DMS53 treated with DMSO at 0.1 percent for 48 hours (cell line): ENCODE data around the gene RPS5.
"Not testable (repeated sequence)": the region's sequence is repeated elsewhere in the genome, so short reads cannot be mapped to it uniquely, and the experiment has no call there.

Experiments
- DNase-seq: peaks from one replicate; lab custom pipeline; 2025; ENCODE audit not compliant: unreplicated experiment; lab: John Stamatoyannopoulos, UW

The RPS5 gene

DNA sequence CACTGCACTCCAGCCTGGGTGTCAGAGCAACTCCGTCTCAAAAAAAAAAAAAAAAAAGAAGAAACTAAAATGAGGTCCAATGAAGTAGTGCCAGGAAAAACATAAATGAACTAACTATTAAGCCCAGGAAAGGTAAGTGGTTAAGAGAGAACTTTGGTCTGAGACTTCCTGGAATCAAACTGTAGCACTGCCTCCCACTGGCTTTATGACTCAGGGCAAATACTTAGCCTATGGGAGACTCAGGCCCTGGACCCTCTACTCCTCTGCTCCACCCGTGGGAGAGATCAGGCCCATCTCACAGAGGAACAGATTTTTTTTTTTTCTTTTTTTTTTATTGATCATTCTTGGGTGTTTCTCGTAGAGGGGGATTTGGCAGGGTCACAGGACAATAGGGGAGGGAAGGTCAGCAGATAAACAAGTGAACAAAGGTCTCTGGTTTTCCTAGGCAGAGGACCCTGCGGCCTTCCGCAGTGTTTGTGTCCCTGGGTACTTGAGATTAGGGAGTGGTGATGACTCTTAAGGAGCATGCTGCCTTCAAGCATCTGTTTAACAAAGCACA, 16.9 kb downstream of the RPS5 start:
- not testable (repeated sequence) for DNase-seq

DNA sequence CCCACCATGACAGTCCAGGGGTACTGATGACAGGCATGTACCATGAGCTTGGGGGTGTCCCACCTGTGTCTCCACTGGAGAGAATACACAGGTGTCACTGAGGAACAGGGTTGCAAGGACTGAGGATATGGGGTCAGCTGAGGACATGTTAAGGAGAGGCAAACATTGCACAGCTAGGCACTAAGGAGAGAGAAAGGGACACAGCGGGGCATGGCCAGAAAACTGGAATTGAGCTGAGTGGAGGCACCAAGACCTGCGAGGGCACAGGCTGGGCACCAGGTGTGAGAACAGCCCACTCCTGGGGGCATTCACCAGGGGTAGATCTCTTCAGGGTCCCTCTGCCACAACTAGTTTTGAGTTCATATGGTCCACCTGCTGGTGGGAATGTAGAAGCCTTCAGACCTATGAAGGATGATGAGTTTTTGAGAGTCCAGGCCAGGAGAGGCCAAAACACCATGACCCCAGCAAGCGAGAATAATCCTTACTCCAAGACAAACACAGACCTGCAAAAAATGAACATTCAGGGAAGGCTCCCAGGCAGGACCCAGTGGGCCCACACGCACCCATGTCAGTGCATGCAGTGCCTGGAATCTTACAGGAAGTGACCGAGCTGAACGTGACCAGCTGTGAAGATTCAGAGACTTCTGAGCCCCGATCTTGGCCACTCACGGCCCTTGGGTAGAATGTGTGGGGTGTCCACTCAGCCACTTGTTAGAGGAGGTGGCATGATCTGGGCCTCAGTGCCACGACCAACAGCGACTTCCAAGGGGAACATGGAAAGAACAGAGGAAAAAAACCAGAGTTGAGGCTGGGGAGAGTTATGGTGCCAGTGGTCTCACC, 20.0 kb downstream of the RPS5 start:
- no peak for DNase-seq

DNA sequence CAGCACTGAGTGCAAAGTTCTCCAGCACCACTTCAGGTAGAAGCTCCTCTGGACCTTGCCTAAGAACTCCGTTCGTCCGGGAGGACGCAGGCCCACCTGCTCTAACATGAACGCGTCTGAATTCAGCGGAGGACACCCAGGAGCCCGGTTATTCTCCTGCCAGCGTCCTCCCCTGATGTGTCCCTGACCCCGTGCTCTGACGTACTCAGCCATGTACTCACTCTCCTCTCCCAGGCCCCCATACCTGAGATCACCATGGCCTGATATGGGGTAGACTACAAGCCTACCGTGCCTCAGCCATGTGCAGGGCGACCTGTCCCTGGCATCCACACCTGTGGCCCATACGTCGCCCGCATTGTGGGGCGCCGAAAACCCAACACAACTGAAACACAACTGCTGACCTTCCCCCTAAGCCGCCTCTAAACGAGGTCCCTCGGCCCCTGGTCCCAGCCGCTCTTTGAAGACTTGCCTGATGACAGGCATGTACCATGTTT, 20.6 kb downstream of the RPS5 start:
- DNase-seq = no peak

DNA sequence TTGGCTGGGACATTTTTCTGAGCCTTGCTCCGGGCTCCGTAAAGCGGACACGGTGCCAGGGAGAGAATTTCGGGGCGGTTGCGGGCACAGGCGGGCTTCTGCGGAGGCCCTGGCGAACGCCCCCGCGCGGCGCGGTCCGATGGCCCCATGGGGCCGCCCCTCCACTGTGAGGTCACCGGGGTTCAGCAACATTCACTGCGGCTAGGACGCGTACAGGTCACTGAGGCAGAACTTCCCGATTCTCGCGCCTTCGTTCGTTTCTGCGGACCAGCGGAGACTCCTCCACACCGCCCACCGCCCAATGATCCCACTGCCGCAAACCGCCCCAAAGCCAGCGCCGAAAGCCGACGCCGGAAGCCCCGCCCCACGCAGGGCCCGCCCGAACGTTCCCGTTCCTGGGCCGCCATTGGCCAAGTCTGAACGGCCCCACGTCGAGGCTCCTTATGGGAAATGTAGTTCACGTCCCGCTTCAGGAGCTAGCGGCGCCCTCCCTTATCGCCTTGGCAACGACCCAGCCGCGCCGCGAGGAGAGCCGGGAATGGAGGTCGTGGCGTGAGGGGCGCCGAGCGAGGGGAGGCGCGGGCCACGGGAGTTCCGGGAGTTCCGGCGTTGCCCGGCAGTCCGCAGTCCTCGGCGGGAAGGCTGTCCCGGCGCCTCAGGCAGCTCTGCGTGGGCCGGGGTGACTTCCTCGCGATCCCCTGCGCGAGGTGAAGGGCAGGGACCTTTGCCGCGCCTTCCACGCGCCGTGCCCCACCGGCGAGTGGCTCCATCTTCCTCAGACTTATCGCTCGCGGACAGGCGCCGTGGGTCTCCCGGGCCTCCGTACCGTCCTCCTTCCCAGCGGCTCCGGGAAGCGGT, 21.3 kb downstream of the RPS5 start, which contains the start of gene ZNF584:
Gene ZNF584 (plus strand): TSS at position 498 of the 858 bp plus-strand sequence. CDS start 499 bp downstream, outside the sequence.
- DNase-seq = peak; percentile 80

DNA sequence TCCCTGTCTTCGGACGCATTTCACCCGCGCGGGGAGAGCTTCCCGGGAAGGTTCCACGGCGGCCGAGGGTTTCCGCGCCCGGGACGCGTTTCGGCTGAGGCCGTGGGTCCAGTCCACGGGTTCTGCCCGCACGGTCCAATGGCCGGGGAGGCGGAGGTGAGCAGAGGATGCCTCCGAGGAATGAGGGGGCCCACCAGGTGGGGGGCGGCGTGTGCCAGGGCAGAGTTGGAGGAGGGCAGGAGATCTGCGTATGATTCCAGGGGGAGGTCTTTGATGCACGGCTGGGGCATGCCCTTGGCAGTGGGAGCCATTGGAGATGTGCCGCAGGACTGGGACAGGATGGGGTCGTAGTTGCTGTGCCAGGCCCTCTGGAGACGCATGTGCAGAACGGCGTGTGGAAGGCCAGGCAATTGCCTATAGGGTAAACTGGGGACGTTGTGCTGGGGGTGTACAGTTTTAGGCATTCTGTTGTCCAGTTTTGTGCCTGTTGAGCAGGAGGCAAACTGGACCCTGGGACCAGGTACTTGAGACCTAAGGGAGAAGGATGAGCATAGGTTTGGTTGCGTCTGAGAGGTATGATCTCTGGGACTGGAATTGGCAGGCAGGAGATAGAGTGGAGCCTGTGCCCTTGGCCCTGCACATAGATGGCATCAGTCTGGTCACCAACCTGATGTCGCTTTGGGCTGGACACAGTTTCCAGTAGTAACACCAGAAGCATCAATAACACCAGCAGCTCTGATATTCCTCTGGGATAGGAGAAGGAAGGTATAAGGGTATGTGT, 22.1 kb downstream of the RPS5 start:
- DNase-seq = no peak

DNA sequence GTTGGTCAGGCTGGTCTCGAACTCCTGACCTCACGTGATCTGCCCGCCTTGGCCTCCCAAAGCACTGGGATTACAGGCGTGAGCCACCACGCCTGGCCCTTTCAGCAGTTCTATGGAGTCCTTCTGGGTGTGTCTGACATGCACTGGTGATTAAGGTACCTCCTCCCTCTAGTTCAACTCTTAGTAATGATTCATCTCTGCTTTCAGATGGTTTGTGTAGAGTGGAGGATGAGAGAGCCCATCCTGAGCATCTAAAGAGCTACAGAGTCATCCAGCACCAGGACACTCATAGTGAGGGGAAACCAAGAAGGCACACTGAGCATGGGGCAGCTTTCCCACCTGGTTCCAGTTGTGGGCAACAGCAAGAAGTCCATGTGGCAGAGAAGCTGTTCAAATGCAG, 29.5 kb downstream of the RPS5 start:
- DNase-seq = no peak

DNA sequence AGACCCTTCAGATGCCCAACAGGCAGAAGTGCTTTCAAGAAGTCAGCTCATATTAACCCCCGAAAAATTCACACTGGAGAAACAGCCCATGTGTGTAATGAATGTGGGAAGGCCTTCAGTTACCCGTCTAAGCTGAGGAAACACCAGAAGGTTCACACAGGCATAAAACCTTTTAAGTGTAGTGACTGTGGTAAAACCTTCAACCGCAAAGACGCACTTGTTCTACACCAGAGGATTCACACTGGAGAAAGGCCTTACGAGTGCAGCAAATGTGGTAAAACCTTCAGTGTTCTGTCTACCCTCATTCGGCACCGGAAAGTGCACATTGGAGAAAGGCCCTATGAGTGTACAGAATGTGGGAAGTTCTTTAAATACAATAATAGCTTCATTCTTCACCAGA, 30.0 kb downstream of the RPS5 start:
- DNase-seq = no peak

DNA sequence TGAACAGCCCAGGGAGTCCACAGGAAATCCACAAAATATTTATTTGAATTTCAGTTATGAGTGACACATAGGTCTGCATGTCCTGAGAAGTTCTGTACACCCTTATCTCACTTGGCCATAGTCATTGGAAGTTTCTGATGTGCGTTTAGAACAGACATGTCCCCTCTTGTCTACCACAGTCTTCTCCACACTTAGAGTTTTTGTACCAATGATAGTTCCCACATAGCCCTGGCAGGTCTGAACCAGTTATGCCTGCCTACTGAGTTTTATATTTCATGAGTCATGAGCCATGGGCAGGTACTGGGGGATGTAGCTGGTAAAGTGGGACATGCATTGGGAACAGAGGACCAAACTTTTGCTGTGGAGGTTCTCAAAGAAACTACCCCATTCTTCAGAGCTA, 41.5 kb downstream of the RPS5 start:
- no peak for DNase-seq

DNA sequence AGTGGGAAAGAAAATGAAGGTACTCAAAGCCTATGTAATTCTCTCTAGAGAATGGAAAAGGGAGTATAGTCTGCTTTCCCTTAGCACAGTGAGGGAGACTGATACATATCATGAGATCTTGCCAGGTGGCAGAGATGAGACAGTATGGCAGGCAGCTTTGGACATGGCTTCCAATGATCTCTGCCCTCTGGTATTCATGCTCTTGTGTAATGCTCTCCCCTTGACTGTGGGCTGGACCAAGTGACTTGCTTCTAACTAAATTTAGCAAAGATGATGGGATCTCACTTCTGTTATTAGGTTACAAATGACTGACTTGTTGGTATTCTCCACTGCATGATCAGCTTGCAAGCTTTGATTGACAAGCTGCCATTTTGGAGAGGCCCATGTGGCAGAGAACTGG, 42.7 kb downstream of the RPS5 start:
- DNase-seq = no peak

DNA sequence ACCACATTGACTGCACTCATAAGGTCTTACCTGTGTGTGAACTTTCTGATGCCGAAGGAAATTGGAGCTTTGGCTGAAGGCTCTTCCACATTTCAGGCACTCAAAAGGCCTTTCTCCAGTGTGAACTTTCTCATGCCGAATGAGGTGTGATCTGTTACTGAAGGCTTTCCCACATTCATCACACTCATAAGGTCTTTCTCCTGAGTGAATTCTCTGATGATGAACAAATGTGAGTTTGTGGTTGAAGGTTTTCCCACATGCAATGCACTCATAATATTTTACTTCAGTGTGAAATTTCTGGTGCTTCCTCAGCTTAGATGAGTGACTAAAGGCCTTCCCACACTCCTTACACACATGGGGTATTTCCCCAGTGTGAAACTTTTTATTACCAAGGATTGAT, 47.1 kb downstream of the RPS5 start:
- DNase-seq = no peak

DNA sequence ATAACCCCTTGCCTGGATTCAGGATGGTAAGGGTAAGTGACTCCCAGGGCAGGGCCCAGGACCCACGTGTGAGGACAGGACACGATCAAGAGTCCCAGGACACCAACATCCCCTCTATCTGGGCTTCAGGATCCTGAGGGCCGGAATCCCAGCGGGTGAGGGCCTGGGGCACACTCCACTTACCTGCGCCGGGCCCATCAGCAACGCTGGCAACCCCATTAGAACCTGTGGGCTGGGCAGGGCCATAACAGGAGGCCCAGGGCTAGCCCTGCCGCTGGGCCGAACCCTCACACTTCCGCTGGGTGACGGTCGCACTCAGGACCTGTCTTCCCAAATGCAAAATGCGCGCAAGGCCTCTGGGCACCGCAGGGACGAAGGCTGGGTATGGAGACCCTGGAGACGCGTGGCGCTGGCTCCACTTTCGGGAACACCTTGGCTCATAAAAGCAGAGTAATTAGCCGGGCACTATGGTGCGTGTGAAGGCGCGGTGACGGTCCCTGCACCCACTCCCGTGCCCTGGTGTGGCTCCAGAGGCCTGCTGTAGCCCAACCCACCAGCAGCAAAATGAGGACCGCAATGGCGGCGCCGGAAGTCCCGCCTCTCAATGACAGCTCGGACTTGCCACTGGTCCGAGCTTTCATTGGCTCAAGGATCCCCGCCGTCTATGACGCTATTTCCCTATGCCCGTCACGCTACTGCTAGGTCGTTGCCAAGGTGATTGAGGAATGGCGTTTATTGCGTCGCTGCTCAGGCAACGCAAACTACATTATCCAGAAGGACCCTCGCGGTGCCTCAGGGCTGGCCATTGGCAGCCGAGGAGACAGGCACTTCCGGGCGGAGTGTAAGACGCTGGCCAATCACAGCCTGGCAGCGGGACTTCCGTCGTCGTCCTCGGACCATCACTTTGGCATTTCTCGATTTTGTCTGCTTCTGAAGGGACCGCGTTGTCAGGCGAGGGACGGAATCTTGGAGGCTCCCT, 52.8 kb downstream of the RPS5 start, which contains the start of gene ZNF132:
Gene ZNF132 (minus strand): TSS at position 578 of the 979 bp plus-strand sequence. CDS start 332 bp downstream, at position 246.
- DNase-seq = peak; percentile 97

DNA sequence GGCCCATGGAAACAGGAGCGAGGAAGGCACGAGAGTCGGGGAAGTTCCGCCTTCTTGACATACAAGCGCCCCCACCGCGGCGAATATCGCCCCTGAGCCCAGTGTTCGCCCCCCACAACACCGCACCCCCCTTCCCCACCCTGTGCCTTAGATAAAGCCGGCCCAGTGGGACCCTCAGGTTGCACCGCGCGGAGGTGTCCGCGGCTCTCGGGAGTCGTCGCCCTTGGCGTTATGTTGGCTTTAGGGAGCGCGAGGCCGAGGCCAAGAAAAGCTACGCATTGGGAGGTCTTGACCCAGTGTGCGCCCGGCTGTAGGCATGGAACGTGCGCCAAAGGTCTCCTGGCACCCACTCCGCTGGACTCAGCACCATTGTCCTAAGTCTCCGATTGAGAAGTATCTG, 53.5 kb downstream of the RPS5 start:
- DNase-seq = no peak

DNA sequence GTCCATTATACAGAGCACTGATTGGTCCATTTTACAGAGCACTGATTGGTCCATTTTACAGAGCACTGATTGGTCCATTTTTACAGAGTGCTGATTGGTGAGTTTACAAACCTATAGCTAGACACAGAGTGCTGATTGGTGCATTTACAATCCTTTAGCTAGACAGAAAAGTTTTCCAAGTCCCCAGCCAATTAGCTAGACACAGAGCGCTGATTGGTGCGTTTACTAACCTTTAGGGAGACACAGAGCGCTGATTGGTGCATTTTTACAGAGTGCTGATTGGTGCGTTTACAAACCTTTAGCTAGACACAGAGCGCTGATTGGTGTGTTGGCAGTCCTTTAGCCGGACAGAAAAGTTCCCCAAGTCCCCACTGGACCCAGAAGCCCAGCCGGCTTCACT, 55.9 kb downstream of the RPS5 start:
- not testable (repeated sequence) for DNase-seq
